Gastrocnemius medialis (tissue), 4 donors: ENCODE data around the gene REPS2. TPM values are rescaled to one million over a fixed set of nuclear protein-coding genes. Genes with fewer than 3 reads are reported as not detected.

Experiments
- ATAC-seq, 2 donors: fragments of 150-250 bp; one replicate each; pipeline ENCODE4 v1.9.1; 2016
- DNase-seq, 2 donors: peaks; one replicate each; pipeline ENCODE4 v3.0.0-alpha.2; 2019
- H3K27ac ChIP-seq, 4 donors: fragments of 200-600 bp; sonication (generic); 1 replicate in 1 of 4; 2 replicates in 3 of 4; pipeline ENCODE4 v1.5.1; 2016 to 2018; ENCODE audit warnings: mild to moderate bottlenecking in 2 of 4, moderate library complexity in 1 of 4
- H3K27me3 ChIP-seq, 3 donors: fragments of 200-600 bp; sonication (generic) in 2 of 3; 1 replicate in 1 of 3; 2 replicates in 2 of 3; pipeline versions ENCODE4 v1.5.1 to v1.6.0; 2016 to 2019; ENCODE audit warnings: mild to moderate bottlenecking in 1 of 3, moderate library complexity in 1 of 3
- H3K36me3 ChIP-seq, 2 donors: fragments of 200-600 bp; sonication (generic) in 1 of 2; one replicate each; pipeline ENCODE4 v1.5.1; 2017 to 2018
- H3K4me1 ChIP-seq, 2 donors: fragments of 200-600 bp; sonication (generic) in 1 of 2; one replicate each; pipeline ENCODE4 v1.5.1; 2016 to 2017; ENCODE audit warnings: mild to moderate bottlenecking in 2 of 2
- H3K4me3 ChIP-seq, 4 donors: fragments of 200-600 bp; sonication (generic) in 3 of 4; 1 replicate in 1 of 4; 2 replicates in 3 of 4; pipeline ENCODE4 v1.5.1; 2016 to 2019; ENCODE audit warnings: mild to moderate bottlenecking in 2 of 4
- H3K9me3 ChIP-seq, 3 donors: fragments of 200-600 bp; sonication (generic) in 2 of 3; 1 replicate in 1 of 3; 2 replicates in 2 of 3; pipeline ENCODE4 v1.5.1; 2016 to 2019
- POLR2A ChIP-seq, 2 donors: fragments of 450-650 bp; IDR thresholded peaks; one replicate each; pipeline ENCODE4 v1.6.1; 2017; ENCODE audit warnings: antibody characterized with exemption in 2 of 2, mild to moderate bottlenecking in 2 of 2, moderate library complexity in 2 of 2
- in situ Hi-C, 4 donors: fragments of 200-750 bp; cut with MboI; loops; one replicate each; pipeline versions ENCODE4 v1.15.0 to v1.8.0; 2017; ENCODE audit warnings: low sequenced_read_pairs in 4 of 4
- intact Hi-C: fragments of 100-400 bp; cut with DNase I; formaldehyde crosslinking; loops from one replicate; pipeline ENCODE4 v1.15.1; 2023; ENCODE audit warnings: low total_unique reads
- total RNA-seq, 4 donors: library from RNA; depleted of rRNA; stranded (reverse); fragments of >200 nt; gene quantifications; one replicate each; pipeline versions ENCODE4 v1.1.0 to v1.2.3, GENCODE V29; 2016
- TF ChIP-seq, protein P1 (sequence below), 5 experiments: fragments of 450-650 bp in 3 of 5; fragments of 200-600 bp in 2 of 5; sonication (generic) in 2 of 5; IDR thresholded peaks in 4 of 5; conservative IDR thresholded peaks in 1 of 5; 1 replicate in 4 of 5; 2 replicates in 1 of 5; pipeline ENCODE4 v1.5.1; 2016 to 2019; ENCODE audit warnings: antibody characterized with exemption in 5 of 5, mild to moderate bottlenecking in 3 of 5, moderate library complexity in 3 of 5

The REPS2 gene
- total RNA-seq, 4 donors from 2014 or later, result 1.8 to 8.8 (median 3.2) TPM

DNA sequence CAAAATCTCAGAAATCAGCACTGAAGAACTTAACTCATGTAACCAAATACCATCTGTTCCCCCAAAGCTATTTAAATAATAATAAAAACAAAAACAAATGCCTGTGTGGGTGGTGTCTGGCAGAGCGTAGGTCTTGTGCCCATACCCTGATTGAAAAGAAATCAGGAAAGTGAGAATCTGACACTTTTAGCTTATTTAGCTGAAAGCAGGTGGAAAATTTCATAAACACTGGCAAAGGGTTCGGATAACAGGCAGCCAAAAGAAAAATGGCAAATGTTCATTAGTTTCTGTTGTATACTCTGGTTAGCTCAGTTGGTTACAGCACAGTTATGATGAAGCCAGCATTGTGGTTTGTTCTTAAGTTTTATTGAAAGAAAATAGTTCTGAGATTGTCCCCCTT lies 48.3 kb downstream of the REPS2 start:
- Histone ChIP-seq H3K4me3 (no peak overlapping the region), H3K9me3 (no peaks in the 10 kb centered on the region), H3K27me3 (no peaks in the 10 kb centered on the region), H3K27ac (no peak overlapping the region), H3K36me3 (no peaks in the 10 kb centered on the region), H3K4me1 (no peaks in the 10 kb centered on the region)
- in situ Hi-C loops (no loop called here), intact Hi-C loops (no loop called here)
- DNase-seq (no peak), ATAC-seq (no peak)
- TF ChIP-seq, protein P1, sequence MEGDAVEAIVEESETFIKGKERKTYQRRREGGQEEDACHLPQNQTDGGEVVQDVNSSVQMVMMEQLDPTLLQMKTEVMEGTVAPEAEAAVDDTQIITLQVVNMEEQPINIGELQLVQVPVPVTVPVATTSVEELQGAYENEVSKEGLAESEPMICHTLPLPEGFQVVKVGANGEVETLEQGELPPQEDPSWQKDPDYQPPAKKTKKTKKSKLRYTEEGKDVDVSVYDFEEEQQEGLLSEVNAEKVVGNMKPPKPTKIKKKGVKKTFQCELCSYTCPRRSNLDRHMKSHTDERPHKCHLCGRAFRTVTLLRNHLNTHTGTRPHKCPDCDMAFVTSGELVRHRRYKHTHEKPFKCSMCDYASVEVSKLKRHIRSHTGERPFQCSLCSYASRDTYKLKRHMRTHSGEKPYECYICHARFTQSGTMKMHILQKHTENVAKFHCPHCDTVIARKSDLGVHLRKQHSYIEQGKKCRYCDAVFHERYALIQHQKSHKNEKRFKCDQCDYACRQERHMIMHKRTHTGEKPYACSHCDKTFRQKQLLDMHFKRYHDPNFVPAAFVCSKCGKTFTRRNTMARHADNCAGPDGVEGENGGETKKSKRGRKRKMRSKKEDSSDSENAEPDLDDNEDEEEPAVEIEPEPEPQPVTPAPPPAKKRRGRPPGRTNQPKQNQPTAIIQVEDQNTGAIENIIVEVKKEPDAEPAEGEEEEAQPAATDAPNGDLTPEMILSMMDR (IDR thresholded peaks at IDR 0.05 in 4 of 5, conservative IDR thresholded peaks at IDR 0.05 in 1 of 5), result no peak
- TF ChIP-seq POLR2A (IDR thresholded peaks at IDR 0.05), result no peak

DNA sequence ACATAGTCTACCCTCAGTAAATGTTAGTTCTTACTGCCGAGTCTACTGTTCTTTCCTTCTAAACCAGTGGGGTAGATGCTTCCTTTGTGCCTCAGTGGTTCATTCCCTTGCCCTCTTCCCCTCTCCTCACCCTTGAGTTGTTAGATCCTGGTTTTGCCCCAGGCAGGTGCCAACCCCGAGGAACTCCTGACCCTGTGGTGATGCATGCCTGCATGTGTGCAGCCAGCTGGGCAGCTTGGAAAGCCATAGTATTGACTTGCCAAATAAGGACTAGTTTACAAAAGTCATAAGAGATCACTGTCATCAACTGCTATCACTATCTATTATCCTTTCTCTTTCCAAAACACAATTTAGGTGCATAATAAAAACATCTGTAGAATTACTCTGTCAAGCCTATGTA lies 50.9 kb downstream of the REPS2 start:
- DNase-seq (no peak), ATAC-seq (no peak)
- H3K9me3 ChIP-seq, result no peaks in the 10 kb centered on the region
- no peaks in the 10 kb centered on the region for H3K27me3 ChIP-seq
- H3K4me3 ChIP-seq, result no peak overlapping the region
- no peak for TF ChIP-seq POLR2A (IDR thresholded peaks at IDR 0.05)
- TF ChIP-seq, protein P1 (IDR thresholded peaks at IDR 0.05 in 4 of 5, conservative IDR thresholded peaks at IDR 0.05 in 1 of 5), result no peak
- intact Hi-C loops (no loop called here), in situ Hi-C loops (no loop called here)
- H3K27ac ChIP-seq, result no peak overlapping the region
- no peaks in the 10 kb centered on the region for H3K36me3 ChIP-seq
- no peaks in the 10 kb centered on the region for H3K4me1 ChIP-seq

- Histone ChIP-seq H3K36me3 (no peaks in the 10 kb centered on the region), H3K4me1 (no peaks in the 10 kb centered on the region)
- in situ Hi-C loops, result no loop called here
Measured at GRCh38 chrX:16999275-16999674, 52.8 kb downstream of the REPS2 start.

GRCh38 chrX:17000751-17001150 lies 54.3 kb downstream of the REPS2 start:
- ATAC-seq (no peak), DNase-seq (no peak)
- Histone ChIP-seq H3K9me3 (no peaks in the 10 kb centered on the region), H3K36me3 (no peaks in the 10 kb centered on the region), H3K27me3 (no peaks in the 10 kb centered on the region), H3K27ac (no peak overlapping the region), H3K4me1 (no peaks in the 10 kb centered on the region), H3K4me3 (no peak overlapping the region)
- in situ Hi-C loops, result no loop called here
- TF ChIP-seq POLR2A (IDR thresholded peaks at IDR 0.05), result no peak
- TF ChIP-seq, protein P1 (IDR thresholded peaks at IDR 0.05 in 4 of 5, conservative IDR thresholded peaks at IDR 0.05 in 1 of 5), result no peak
- intact Hi-C loops, result no loop called here

More at GRCh38 chrX:16999275-16999674, 52.8 kb downstream of the REPS2 start:
- H3K27me3 ChIP-seq, result no peaks in the 10 kb centered on the region
- H3K27ac ChIP-seq, result no peak overlapping the region
- TF ChIP-seq POLR2A (IDR thresholded peaks at IDR 0.05), result no peak
- TF ChIP-seq, protein P1 (IDR thresholded peaks at IDR 0.05 in 4 of 5, conservative IDR thresholded peaks at IDR 0.05 in 1 of 5), result no peak
- no peak overlapping the region for H3K4me3 ChIP-seq
- intact Hi-C loops, result no loop called here
- no peak for DNase-seq
- ATAC-seq, result no peak
- no peaks in the 10 kb centered on the region for H3K9me3 ChIP-seq

- DNase-seq (no peak), ATAC-seq (peak in 1 of 2 donors; percentile 26)
- no peak for TF ChIP-seq POLR2A (IDR thresholded peaks at IDR 0.05)
- TF ChIP-seq, protein P1 (IDR thresholded peaks at IDR 0.05 in 4 of 5, conservative IDR thresholded peaks at IDR 0.05 in 1 of 5), result no peak
- intact Hi-C loops, result no loop called here
- in situ Hi-C loops, result no loop called here
- Histone ChIP-seq H3K27me3 (no peaks in the 10 kb centered on the region), H3K9me3 (no peaks in the 10 kb centered on the region), H3K36me3 (no peaks in the 10 kb centered on the region), H3K4me1 (no peaks in the 10 kb centered on the region), H3K27ac (no peak overlapping the region), H3K4me3 (no peak overlapping the region)
Measured at GRCh38 chrX:17005712-17006368, 59.4 kb downstream of the REPS2 start.
